GM20000 (cell line): Measurements from ENCODE around the gene SLC25A25.
"Not testable (repeated sequence)": the region's sequence is repeated elsewhere in the genome, so short reads cannot be mapped to it uniquely, and the experiment has no call there.

Experiments used
- DNase-seq: peaks from one replicate; pipeline ENCODE4 v3.0.0; 2012; ENCODE audit warnings: low spot score
- CTCF ChIP-seq: IDR thresholded peaks from 2 replicates; pipeline ENCODE4 v1.5.1; 2012; ENCODE audit warnings: mild to moderate bottlenecking, control low read depth; ENCODE audit errors: extremely low read depth, missing control alignments

Gene SLC25A25

GRCh38 chr9:128128836-128129590, 61.0 kb downstream of the SLC25A25 start:
- no peak for TF ChIP-seq CTCF
- no peak for DNase-seq

GRCh38 chr9:128129976-128130590, 62.1 kb downstream of the SLC25A25 start:
- TF ChIP-seq CTCF = peak; percentile 25
- not testable (repeated sequence) for DNase-seq

GRCh38 chr9:128130651-128131050, 62.6 kb downstream of the SLC25A25 start:
- DNase-seq = not testable (repeated sequence)

- not testable (repeated sequence) for DNase-seq
Measured at GRCh38 chr9:128131346-128131745, 63.3 kb downstream of the SLC25A25 start.

- not testable (repeated sequence) for DNase-seq
Measured at GRCh38 chr9:128132139-128132538, 64.1 kb downstream of the SLC25A25 start.

GRCh38 chr9:128135561-128135960, 67.5 kb downstream of the SLC25A25 start:
- DNase-seq = not testable (repeated sequence)

GRCh38 chr9:128136816-128137793, 69.1 kb downstream of the SLC25A25 start:
- no peak for DNase-seq
- no peak for TF ChIP-seq CTCF

- TF ChIP-seq CTCF = no peak
- DNase-seq = no peak
Measured at GRCh38 chr9:128138001-128138400, 70.0 kb downstream of the SLC25A25 start.

- DNase-seq = no peak
- TF ChIP-seq CTCF = no peak
Measured at GRCh38 chr9:128139621-128140020, 71.6 kb downstream of the SLC25A25 start.
